SK-N-SH (cell line): ENCODE data around the gene OR2B6. TPM values are rescaled to one million over a fixed set of nuclear protein-coding genes. Genes with fewer than 3 reads are reported as not detected.

ENCODE experiments used
- CTCF ChIA-PET: fragments of 300-600, 350-600 bp; formaldehyde crosslinking; extraction: SDS; loops from one replicate; lab custom pipeline; 2021; lab: Yijun Ruan, JAX
- POLR2A ChIA-PET: fragments of 350-600 bp; sonication (Branson Sonifier 250); formaldehyde crosslinking; extraction: SDS; loops from one replicate; lab custom pipeline; 2020; ENCODE audit warnings: antibody characterized with exemption, inconsistent platforms; lab: Yijun Ruan, JAX
- DNase-seq: peaks from one replicate; pipeline ENCODE4 v3.0.0; 2012
- H2AFZ ChIP-seq: fragments of 200-600 bp; sonication (generic); 2 replicates; pipeline ENCODE4 v1.8.1; 2016; ENCODE audit warnings: antibody characterized with exemption, mild to moderate bottlenecking, low read depth
- H3F3A ChIP-seq: fragments of 200-600 bp; sonication (generic); replicated peaks from 2 replicates; pipeline ENCODE3; 2016; ENCODE audit warnings: antibody characterized with exemption, mild to moderate bottlenecking; ENCODE audit not compliant: insufficient read depth
- H3K27ac ChIP-seq, 2 experiments: fragments of 200-500 bp in 1 of 2; fragments of 200-600 bp in 1 of 2; sonication (Bioruptor generic) in 1 of 2; sonication (generic), shearing (Covaris generic) in 1 of 2; 2 replicates each; pipeline versions ENCODE4 v1.5.1 to v1.6.1; 2014 to 2016; ENCODE audit warnings: low read depth in 2 of 2, inconsistent platforms in 1 of 2, low read length in 1 of 2, mild to moderate bottlenecking in 1 of 2, mixed read lengths in 1 of 2
- H3K27me3 ChIP-seq: fragments of 200-600 bp; sonication (generic), shearing (Covaris generic); 2 replicates; pipeline ENCODE4 v1.6.1; 2016; ENCODE audit warnings: mixed run types; ENCODE audit not compliant: insufficient read depth
- H3K36me3 ChIP-seq, 2 experiments: fragments of 200-500 bp in 1 of 2; fragments of 200-600 bp in 1 of 2; sonication (Bioruptor generic) in 1 of 2; sonication (generic) in 1 of 2; replicated peaks in 1 of 2; 2 replicates each; pipeline versions ENCODE3 to v1.5.1; 2014 to 2016; ENCODE audit warnings: low read length in 1 of 2, mild to moderate bottlenecking in 1 of 2; ENCODE audit not compliant: insufficient read depth in 2 of 2, control insufficient read depth in 1 of 2
- H3K4me1 ChIP-seq, 2 experiments: fragments of 200-500 bp in 1 of 2; fragments of 200-600 bp in 1 of 2; sonication (Bioruptor generic) in 1 of 2; sonication (generic), shearing (Covaris generic) in 1 of 2; 2 replicates each; pipeline versions ENCODE4 v1.5.1 to v1.6.1; 2014 to 2016; ENCODE audit warnings: low read depth in 1 of 2, low read length in 1 of 2, mixed run types in 1 of 2; ENCODE audit not compliant: insufficient read depth in 2 of 2, control insufficient read depth in 1 of 2
- H3K4me2 ChIP-seq: fragments of 200-600 bp; sonication (generic), shearing (Covaris generic); 2 replicates; pipeline ENCODE4 v1.6.1; 2017; ENCODE audit warnings: mixed run types
- H3K4me3 ChIP-seq, 2 experiments: fragments of 200-500 bp in 1 of 2; fragments of 200-600 bp in 1 of 2; sonication (Bioruptor generic) in 1 of 2; sonication (generic), shearing (Covaris generic) in 1 of 2; 2 replicates each; pipeline versions ENCODE4 v1.5.1 to v1.8.1; 2014 to 2016; ENCODE audit warnings: low read depth in 2 of 2, inconsistent platforms in 1 of 2, low read length in 1 of 2, mild to moderate bottlenecking in 1 of 2, mixed read lengths in 1 of 2, moderate library complexity in 1 of 2
- H3K79me2 ChIP-seq: fragments of 200-600 bp; sonication (generic); 2 replicates; pipeline ENCODE4 v1.8.1; 2017; ENCODE audit warnings: mild to moderate bottlenecking; ENCODE audit not compliant: insufficient read depth
- H3K9ac ChIP-seq: fragments of 200-600 bp; sonication (generic); 2 replicates; pipeline ENCODE4 v1.6.1; 2017; ENCODE audit warnings: mixed run types
- H3K9me2 ChIP-seq: fragments of 200-600 bp; sonication (generic); 2 replicates; pipeline ENCODE4 v1.6.1; 2017; ENCODE audit warnings: mixed run types
- H3K9me3 ChIP-seq: fragments of 200-600 bp; sonication (generic); 2 replicates; pipeline ENCODE4 v1.6.1; 2017; ENCODE audit warnings: mixed run types, mild to moderate bottlenecking, moderate library complexity
- H4K20me1 ChIP-seq: fragments of 200-600 bp; sonication (generic); 2 replicates; pipeline ENCODE4 v1.6.1; 2017; ENCODE audit warnings: mild to moderate bottlenecking, mixed run types; ENCODE audit not compliant: insufficient read depth
- CTCF ChIP-seq: fragments of 200-600 bp; sonication (generic); IDR thresholded peaks from 2 replicates; pipeline ENCODE4 v1.6.1; 2017; ENCODE audit warnings: antibody characterized with exemption, mild to moderate bottlenecking, moderate library complexity
- FOXJ3 ChIP-seq: sonication (generic); formaldehyde crosslinking; IDR thresholded peaks from 2 replicates; pipeline ENCODE4 v1.5.1; 2020; ENCODE audit warnings: mild to moderate bottlenecking, missing genetic modification reagents
- FOXM1 ChIP-seq: IDR thresholded peaks from 2 replicates; pipeline ENCODE4 v1.4.0; 2012; ENCODE audit warnings: low read depth, mild to moderate bottlenecking
- GABPA ChIP-seq: IDR thresholded peaks from 2 replicates; pipeline ENCODE4 v1.4.0; 2012; ENCODE audit warnings: low read depth, mild to moderate bottlenecking
- GATA2 ChIP-seq: sonication (generic); formaldehyde crosslinking; IDR thresholded peaks from 2 replicates; pipeline ENCODE4 v1.5.0; 2020; ENCODE audit warnings: mild to moderate bottlenecking, missing genetic modification reagents
- MXI1 ChIP-seq: IDR thresholded peaks from 2 replicates; pipeline ENCODE4 v1.6.1; 2012; ENCODE audit warnings: mild to moderate bottlenecking, low read depth, low read length, improper control_type of control experiment
- NFIC ChIP-seq: IDR thresholded peaks from 2 replicates; pipeline ENCODE4 v1.4.0; 2012; ENCODE audit warnings: borderline replicate concordance
- POLR2AphosphoS5 ChIP-seq: IDR thresholded peaks from 2 replicates; pipeline ENCODE4 v1.6.1; 2012; ENCODE audit warnings: low read depth, low read length
- RCOR1 ChIP-seq: fragments of 150-350 bp; IDR thresholded peaks from 2 replicates; pipeline ENCODE4 v1.6.1; 2017; ENCODE audit warnings: antibody characterized with exemption, low read length
- TAF1 ChIP-seq: IDR thresholded peaks from 2 replicates; pipeline ENCODE4 v1.6.1; 2012; ENCODE audit warnings: low read depth, mild to moderate bottlenecking, low read length, moderate library complexity, borderline replicate concordance
- TCF12 ChIP-seq: IDR thresholded peaks from 2 replicates; pipeline ENCODE4 v1.4.0; 2012
- TEAD4 ChIP-seq: IDR thresholded peaks from 2 replicates; pipeline ENCODE4 v1.4.0; 2012; ENCODE audit warnings: mild to moderate bottlenecking, borderline replicate concordance; ENCODE audit not compliant: insufficient read depth
- USF1 ChIP-seq: IDR thresholded peaks from 2 replicates; pipeline ENCODE4 v1.4.0; 2012; ENCODE audit warnings: low read depth, borderline replicate concordance
- USF2 ChIP-seq: fragments of 150-350 bp; IDR thresholded peaks from 2 replicates; pipeline ENCODE4 v1.6.1; 2017; ENCODE audit warnings: antibody characterized with exemption, low read length, low read depth, borderline replicate concordance
- WGBS: methylation state at CpG from one replicate; pipeline ENCODE4 v1.1.6; 2017; ENCODE audit warnings: low lambda C conversion rate; 5-methylcytosine and 5-hydroxymethylcytosine counted together
- polyA plus RNA-seq, 3 experiments: library from polyadenylated mRNA; depleted of rRNA; stranded (reverse); fragments of >200 nt; gene quantifications; 2 replicates each; pipeline ENCODE4 v1.2.3, GENCODE V29; 2012
- TF ChIP-seq, protein P1 (sequence below): IDR thresholded peaks from 2 replicates; pipeline ENCODE4 v1.6.1; 2012; ENCODE audit warnings: mild to moderate bottlenecking, low read depth, low read length, moderate library complexity
- TF ChIP-seq, protein P2 (sequence below): fragments of 150-350 bp; IDR thresholded peaks from 2 replicates; pipeline ENCODE4 v1.6.1; 2016; ENCODE audit warnings: mild to moderate bottlenecking, low read depth, low read length

OR2B6 gene
- polyA plus RNA-seq, 1 of the 3 experiments (the other 2 are of a cell fraction): 0.21 TPM

DNA sequence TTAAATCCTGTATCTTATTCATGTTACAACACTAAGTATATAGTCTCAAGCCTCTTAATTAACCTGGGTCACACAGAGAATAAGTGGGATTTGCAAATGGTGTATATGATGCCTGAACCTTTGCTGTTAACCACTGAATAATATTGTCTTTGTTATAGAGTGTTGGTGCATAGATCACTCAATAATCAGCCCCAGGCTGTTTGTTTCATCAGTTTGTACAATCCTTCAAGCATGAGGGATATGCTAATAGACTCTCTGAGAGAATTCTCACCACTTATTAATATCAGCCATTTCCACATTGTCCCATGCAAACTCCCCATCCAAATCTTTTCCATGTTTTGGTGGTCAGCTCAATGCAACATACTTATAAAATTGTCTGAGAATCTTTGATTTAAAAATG, 21.7 kb downstream of the OR2B6 start (continued):
- TF ChIP-seq FOXJ3 (CRISPR knock-in tag) (no peak), TCF12 (no peak), TEAD4 (no peak), TAF1 (no peak)
- TF ChIP-seq, all 33 proteins: peak for 0

DNA sequence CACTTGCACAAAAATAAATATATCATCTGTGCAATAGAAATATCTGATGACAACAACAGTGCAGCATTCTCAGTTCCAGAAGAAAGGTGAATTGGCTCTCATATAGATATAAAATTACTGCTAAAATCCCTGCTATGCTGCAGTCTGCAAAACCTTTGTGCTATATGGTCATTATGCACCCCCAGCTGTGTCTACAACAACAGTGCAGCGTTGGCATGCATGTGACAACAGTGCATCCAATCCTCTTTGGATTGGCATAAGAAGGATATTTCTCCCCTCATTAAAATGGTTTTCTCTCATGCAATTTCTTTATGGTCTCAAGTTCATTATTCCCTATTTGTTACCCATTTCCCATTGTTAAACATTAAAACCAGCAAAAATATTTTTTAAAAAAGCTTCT, 23.1 kb downstream of the OR2B6 start:
- TF ChIP-seq, protein P1, sequence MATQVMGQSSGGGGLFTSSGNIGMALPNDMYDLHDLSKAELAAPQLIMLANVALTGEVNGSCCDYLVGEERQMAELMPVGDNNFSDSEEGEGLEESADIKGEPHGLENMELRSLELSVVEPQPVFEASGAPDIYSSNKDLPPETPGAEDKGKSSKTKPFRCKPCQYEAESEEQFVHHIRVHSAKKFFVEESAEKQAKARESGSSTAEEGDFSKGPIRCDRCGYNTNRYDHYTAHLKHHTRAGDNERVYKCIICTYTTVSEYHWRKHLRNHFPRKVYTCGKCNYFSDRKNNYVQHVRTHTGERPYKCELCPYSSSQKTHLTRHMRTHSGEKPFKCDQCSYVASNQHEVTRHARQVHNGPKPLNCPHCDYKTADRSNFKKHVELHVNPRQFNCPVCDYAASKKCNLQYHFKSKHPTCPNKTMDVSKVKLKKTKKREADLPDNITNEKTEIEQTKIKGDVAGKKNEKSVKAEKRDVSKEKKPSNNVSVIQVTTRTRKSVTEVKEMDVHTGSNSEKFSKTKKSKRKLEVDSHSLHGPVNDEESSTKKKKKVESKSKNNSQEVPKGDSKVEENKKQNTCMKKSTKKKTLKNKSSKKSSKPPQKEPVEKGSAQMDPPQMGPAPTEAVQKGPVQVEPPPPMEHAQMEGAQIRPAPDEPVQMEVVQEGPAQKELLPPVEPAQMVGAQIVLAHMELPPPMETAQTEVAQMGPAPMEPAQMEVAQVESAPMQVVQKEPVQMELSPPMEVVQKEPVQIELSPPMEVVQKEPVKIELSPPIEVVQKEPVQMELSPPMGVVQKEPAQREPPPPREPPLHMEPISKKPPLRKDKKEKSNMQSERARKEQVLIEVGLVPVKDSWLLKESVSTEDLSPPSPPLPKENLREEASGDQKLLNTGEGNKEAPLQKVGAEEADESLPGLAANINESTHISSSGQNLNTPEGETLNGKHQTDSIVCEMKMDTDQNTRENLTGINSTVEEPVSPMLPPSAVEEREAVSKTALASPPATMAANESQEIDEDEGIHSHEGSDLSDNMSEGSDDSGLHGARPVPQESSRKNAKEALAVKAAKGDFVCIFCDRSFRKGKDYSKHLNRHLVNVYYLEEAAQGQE: no peak
- TF ChIP-seq NFIC (no peak), USF2 (no peak), RCOR1 (no peak), FOXM1 (no peak), GATA2 (no peak), CTCF (no peak), POLR2AphosphoS5 (no peak), MXI1 (no peak), USF1 (no peak), GABPA (no peak), TCF12 (no peak)
- TF ChIP-seq, protein P2, sequence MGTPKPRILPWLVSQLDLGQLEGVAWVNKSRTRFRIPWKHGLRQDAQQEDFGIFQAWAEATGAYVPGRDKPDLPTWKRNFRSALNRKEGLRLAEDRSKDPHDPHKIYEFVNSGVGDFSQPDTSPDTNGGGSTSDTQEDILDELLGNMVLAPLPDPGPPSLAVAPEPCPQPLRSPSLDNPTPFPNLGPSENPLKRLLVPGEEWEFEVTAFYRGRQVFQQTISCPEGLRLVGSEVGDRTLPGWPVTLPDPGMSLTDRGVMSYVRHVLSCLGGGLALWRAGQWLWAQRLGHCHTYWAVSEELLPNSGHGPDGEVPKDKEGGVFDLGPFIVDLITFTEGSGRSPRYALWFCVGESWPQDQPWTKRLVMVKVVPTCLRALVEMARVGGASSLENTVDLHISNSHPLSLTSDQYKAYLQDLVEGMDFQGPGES: no peak
- ChIA-PET CTCF (no interaction called here), POLR2A (no interaction called here)
- Histone ChIP-seq H3F3A (no peaks in the 10 kb centered on the region), H3K4me3 (no peak overlapping the region), H3K27ac (no peak overlapping the region), H3K36me3 (no peaks in the 10 kb centered on the region), H3K9ac (no peak overlapping the region), H3K27me3 (no peaks in the 10 kb centered on the region), H3K4me1 (no peaks in the 10 kb centered on the region), H3K9me3 (no peaks in the 10 kb centered on the region), H3K4me2 (no peak overlapping the region), H3K79me2 (no peaks in the 10 kb centered on the region), H3K9me2 (no peaks in the 10 kb centered on the region), H4K20me1 (no peaks in the 10 kb centered on the region), H2AFZ (no peak overlapping the region)
- no peak for DNase-seq
- 0% methylated on average over 1 of the region's 1 CpG for WGBS
